Measurements from ENCODE around the gene PIGK. TPM values are rescaled to one million over a fixed set of nuclear protein-coding genes. Genes with fewer than 3 reads are reported as not detected.

Gene PIGK
- total RNA-seq, 4 donors from 2014 or later = 9.0 to 12.6 (median 11.2) TPM

GRCh38 chr1:77057994-77058585 lies 161.1 kb downstream of the PIGK start:
- DNase-seq = no peak
- Histone ChIP-seq H3K36me3 (no peaks in the 10 kb centered on the region), H3K27ac (no peak overlapping the region), H3K4me3 (no peak overlapping the region), H3K9me3 (no peaks in the 10 kb centered on the region), H3K27me3 (no peaks in the 10 kb centered on the region), H3K4me1 (no peaks in the 10 kb centered on the region)
- no peak for ATAC-seq
- TF ChIP-seq CTCF (IDR thresholded peaks at IDR 0.05 in 4 of 5, conservative IDR thresholded peaks at IDR 0.05 in 1 of 5) (no peak), POLR2A (IDR thresholded peaks at IDR 0.05) (no peak)
- intact Hi-C loops (cut with DNase I; ENCODE audit: low total_unique reads) = no loop called here
- in situ Hi-C loops (cut with MboI; ENCODE audit: low sequenced_read_pairs in 4 of 4) = no loop called here

GRCh38 chr1:77056525-77056924 lies 162.7 kb downstream of the PIGK start:
- H3K36me3 ChIP-seq = no peaks in the 10 kb centered on the region
- ATAC-seq (no peak), DNase-seq (no peak)
- H3K9me3 ChIP-seq = no peaks in the 10 kb centered on the region
- no peaks in the 10 kb centered on the region for H3K4me1 ChIP-seq
- no peak for TF ChIP-seq CTCF (IDR thresholded peaks at IDR 0.05 in 4 of 5, conservative IDR thresholded peaks at IDR 0.05 in 1 of 5)
- no peak for TF ChIP-seq POLR2A (IDR thresholded peaks at IDR 0.05)
- no peaks in the 10 kb centered on the region for H3K27me3 ChIP-seq
- in situ Hi-C loops (cut with MboI; ENCODE audit: low sequenced_read_pairs in 4 of 4) (no loop called here), intact Hi-C loops (cut with DNase I; ENCODE audit: low total_unique reads) (no loop called here)
- H3K27ac ChIP-seq = no peak overlapping the region
- no peak overlapping the region for H3K4me3 ChIP-seq

- intact Hi-C loops (cut with DNase I; ENCODE audit: low total_unique reads) = no loop called here
- ATAC-seq = no peak
Measured at GRCh38 chr1:77051425-77051824, 167.8 kb downstream of the PIGK start.

GRCh38 chr1:77048615-77049005 lies 170.6 kb downstream of the PIGK start:
- DNase-seq (no peak), ATAC-seq (no peak)
- in situ Hi-C loops (cut with MboI; ENCODE audit: low sequenced_read_pairs in 4 of 4) (no loop called here), intact Hi-C loops (cut with DNase I; ENCODE audit: low total_unique reads) (no loop called here)
- Histone ChIP-seq H3K4me1 (no peaks in the 10 kb centered on the region), H3K9me3 (no peaks in the 10 kb centered on the region), H3K27me3 (no peaks in the 10 kb centered on the region), H3K27ac (no peak overlapping the region), H3K36me3 (no peaks in the 10 kb centered on the region), H3K4me3 (no peak overlapping the region)
- TF ChIP-seq CTCF (IDR thresholded peaks at IDR 0.05 in 4 of 5, conservative IDR thresholded peaks at IDR 0.05 in 1 of 5) (no peak), POLR2A (IDR thresholded peaks at IDR 0.05) (no peak)

More at GRCh38 chr1:77051425-77051824, 167.8 kb downstream of the PIGK start:
- Histone ChIP-seq H3K4me1 (no peaks in the 10 kb centered on the region), H3K27ac (no peak overlapping the region), H3K36me3 (no peaks in the 10 kb centered on the region), H3K4me3 (no peak overlapping the region), H3K27me3 (no peaks in the 10 kb centered on the region), H3K9me3 (no peaks in the 10 kb centered on the region)
- in situ Hi-C loops (cut with MboI; ENCODE audit: low sequenced_read_pairs in 4 of 4) = no loop called here
- TF ChIP-seq CTCF (IDR thresholded peaks at IDR 0.05 in 4 of 5, conservative IDR thresholded peaks at IDR 0.05 in 1 of 5) = no peak
- no peak for TF ChIP-seq POLR2A (IDR thresholded peaks at IDR 0.05)
- no peak for DNase-seq
